SK-N-MC (cell line): Measurements from ENCODE around the gene PPP1R1A.

Experiments used
- EZH2 ChIP-seq: fragments of 200-600 bp; sonication (generic); IDR thresholded peaks from one replicate; pipeline ENCODE4 v1.6.1; 2017; ENCODE audit warnings: antibody characterized with exemption
- FOXP2 ChIP-seq: optimal IDR thresholded peaks from 2 replicates; pipeline ENCODE3; 2011; ENCODE audit warnings: mild to moderate bottlenecking, moderate library complexity; ENCODE audit not compliant: insufficient read depth; ENCODE audit errors: extremely low read length, control extremely low read depth
- POLR2AphosphoS5 ChIP-seq: IDR thresholded peaks from 2 replicates; pipeline ENCODE4 v1.6.1; 2012; ENCODE audit warnings: mild to moderate bottlenecking, low read depth, low read length, borderline replicate concordance

DNA sequence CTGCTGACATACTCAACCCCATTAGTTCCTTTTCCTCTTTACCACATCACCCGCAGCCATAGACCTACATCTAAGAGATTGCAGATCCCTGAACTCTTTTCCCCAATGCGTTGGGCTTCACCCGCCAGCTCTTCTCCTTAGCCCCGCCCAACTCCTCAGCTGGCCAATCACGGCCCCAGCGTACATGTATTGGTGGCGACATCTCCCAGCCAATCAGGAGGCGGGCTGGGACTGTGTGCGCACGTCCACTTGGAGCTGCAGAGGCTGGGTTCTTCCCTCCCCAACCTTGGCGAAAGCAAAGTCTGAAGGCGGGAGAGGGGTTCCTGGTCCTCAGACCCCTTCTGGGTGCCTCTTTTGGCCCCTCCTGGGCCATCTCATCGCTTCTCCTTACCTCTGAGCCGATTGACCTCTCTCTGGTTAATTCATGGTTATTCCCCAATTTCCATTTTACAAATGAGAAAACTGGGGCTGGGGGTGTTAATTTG is 28.0 kb downstream of the PPP1R1A start:
- TF ChIP-seq EZH2 = no peak
- no peak for TF ChIP-seq FOXP2
- TF ChIP-seq POLR2AphosphoS5 = no peak
